Cardiac fibroblast (primary cell): ENCODE measurements around the gene ISYNA1.

Source experiments
- DNase-seq, 2 donors: peaks; one replicate each; pipeline versions ENCODE4 v3.0.0 to v3.0.0-alpha.2; 2010; ENCODE audit warnings: low read depth in 2 of 2
- H3K4me3 ChIP-seq, 2 donors: replicated peaks in 1 of 2; 1 replicate in 1 of 2; 2 replicates in 1 of 2; pipeline ENCODE4 v1.5.1; 2011; ENCODE audit warnings: low read depth in 2 of 2, low read length in 2 of 2, mild to moderate bottlenecking in 2 of 2, moderate library complexity in 1 of 2
- CTCF ChIP-seq: IDR thresholded peaks from one replicate; pipeline ENCODE4 v1.5.1; 2011; ENCODE audit warnings: low read depth, mild to moderate bottlenecking, low read length, inconsistent platforms

ISYNA1 gene

GRCh38 chr19:18418483-18419194 is 19.3 kb downstream of the ISYNA1 start:
- TF ChIP-seq CTCF = no peak
- DNase-seq = peak in 1 of 2 donors; percentile 45
- peak overlapping the region; percentile 25 to 41 for H3K4me3 ChIP-seq

- TF ChIP-seq CTCF = no peak
- no peak for DNase-seq
These were observed 19.9 kb downstream of the ISYNA1 start for GRCh38 chr19:18418029-18418482.

GRCh38 chr19:18417250-18418028 is 20.5 kb downstream of the ISYNA1 start:
- TF ChIP-seq CTCF = no peak
- peak; percentile 78 to 95 for DNase-seq
- peak overlapping the region; percentile 17 to 33 for H3K4me3 ChIP-seq

More at GRCh38 chr19:18418029-18418482, 19.9 kb downstream of the ISYNA1 start:
- no peak overlapping the region for H3K4me3 ChIP-seq

- DNase-seq = peak; percentile 92 to 96
- no peak for TF ChIP-seq CTCF
- H3K4me3 ChIP-seq = peak overlapping the region; percentile 17 to 33
These were observed 21.1 kb downstream of the ISYNA1 start for GRCh38 chr19:18416778-18417249.

GRCh38 chr19:18415178-18415867 is 22.6 kb downstream of the ISYNA1 start:
- no peak for TF ChIP-seq CTCF
- H3K4me3 ChIP-seq = peak overlapping the region; percentile 30 to 48
- DNase-seq = peak; percentile 80 to 96

GRCh38 chr19:18414504-18415177 is 23.3 kb downstream of the ISYNA1 start:
- DNase-seq = peak in 1 of 2 donors; percentile 45
- TF ChIP-seq CTCF = no peak
- peak overlapping the region; percentile 30 to 48 for H3K4me3 ChIP-seq
